Left colon (tissue), 2 donors: ENCODE results near the gene VSTM1. TPM values are rescaled to one million over a fixed set of nuclear protein-coding genes. Genes with fewer than 3 reads are reported as not detected.
"Not testable (repeated sequence)": the region's sequence is repeated elsewhere in the genome, so short reads cannot be mapped to it uniquely, and the experiment has no call there.

ENCODE experiments used
- ATAC-seq: fragments of 200-7000 bp; cut with Tn5 transposase; one replicate; pipeline ENCODE4 v1.9.1; 2020; ENCODE audit warnings: mild to moderate bottlenecking, moderate library complexity
- DNase-seq, 2 donors: peaks; one replicate each; pipeline ENCODE4 v3.0.0-alpha.2; 2020
- intact Hi-C, 2 donors: fragments of 100-400 bp; cut with DNase I in 1 of 2; cut with micrococcal nuclease in 1 of 2; formaldehyde crosslinking; loops; one replicate each; pipeline versions ENCODE4 v1.11.2 to v1.14.0; 2022; cut with DNase I, micrococcal nuclease
- long read RNA-seq: library from polyadenylated mRNA; unstranded; transcript quantifications from one replicate; pipeline ENCODE4 v2.0.0, GENCODE V29; 2021
- total RNA-seq, 2 donors: library from RNA; stranded (reverse); fragmentation: NEBNext Ultra II Directional; extraction: Animal tissue kit (Norgen Biotek cat#: 25700); gene quantifications; one replicate each; pipeline ENCODE4 v1.2.1, GENCODE V29; 2021
- donor health status: DM: no; HTN: no; CAD: no.
- donor health status: DM: yes; HTN: yes; CAD: no.

Gene VSTM1, protein sequence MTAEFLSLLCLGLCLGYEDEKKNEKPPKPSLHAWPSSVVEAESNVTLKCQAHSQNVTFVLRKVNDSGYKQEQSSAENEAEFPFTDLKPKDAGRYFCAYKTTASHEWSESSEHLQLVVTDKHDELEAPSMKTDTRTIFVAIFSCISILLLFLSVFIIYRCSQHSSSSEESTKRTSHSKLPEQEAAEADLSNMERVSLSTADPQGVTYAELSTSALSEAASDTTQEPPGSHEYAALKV
- total RNA-seq = not detected
- long read RNA-seq = 0 reads

DNA sequence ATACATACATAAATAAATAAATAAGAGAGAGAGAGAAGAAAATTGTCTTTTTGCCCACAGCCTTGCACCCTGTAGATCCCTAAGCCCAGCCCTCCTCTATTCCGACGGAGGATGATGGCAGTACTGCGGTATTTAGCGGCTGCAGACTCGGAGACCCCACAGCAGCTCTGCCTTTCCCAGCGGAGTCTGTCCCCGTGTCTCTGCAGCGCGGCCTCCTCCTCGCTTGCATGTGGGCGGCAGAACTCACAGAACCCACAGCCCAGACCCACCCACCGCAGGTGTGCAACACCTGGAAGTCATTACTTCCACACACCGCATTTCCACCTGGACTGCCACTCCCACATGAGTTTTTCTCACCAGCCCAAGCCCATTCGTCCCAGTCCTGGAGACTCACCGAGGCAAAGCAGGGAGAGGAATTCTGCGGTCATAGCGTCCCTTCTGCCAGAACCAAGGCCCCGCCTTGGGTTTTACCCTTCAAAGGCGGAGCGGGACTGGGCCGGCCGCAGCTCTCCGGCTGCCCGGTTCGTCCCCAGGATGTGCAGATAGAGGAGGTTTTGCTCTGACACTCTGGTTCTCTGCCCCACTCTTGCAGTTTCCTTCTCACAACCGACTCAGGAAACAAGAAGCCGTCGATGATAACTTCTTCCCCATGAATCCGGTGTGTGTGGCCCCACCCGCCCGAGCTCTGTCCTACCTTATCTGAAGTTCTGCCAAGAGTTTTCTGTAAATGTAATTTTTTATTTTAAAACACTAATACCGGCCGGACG is at the start of gene VSTM1:
TSS of gene VSTM1 (minus strand) at position 548 of the 767 bp plus-strand sequence. CDS start at position 428, 120 bp downstream.
- intact Hi-C loops = no loop called here
- ATAC-seq (no peak), DNase-seq (no peak)

DNA sequence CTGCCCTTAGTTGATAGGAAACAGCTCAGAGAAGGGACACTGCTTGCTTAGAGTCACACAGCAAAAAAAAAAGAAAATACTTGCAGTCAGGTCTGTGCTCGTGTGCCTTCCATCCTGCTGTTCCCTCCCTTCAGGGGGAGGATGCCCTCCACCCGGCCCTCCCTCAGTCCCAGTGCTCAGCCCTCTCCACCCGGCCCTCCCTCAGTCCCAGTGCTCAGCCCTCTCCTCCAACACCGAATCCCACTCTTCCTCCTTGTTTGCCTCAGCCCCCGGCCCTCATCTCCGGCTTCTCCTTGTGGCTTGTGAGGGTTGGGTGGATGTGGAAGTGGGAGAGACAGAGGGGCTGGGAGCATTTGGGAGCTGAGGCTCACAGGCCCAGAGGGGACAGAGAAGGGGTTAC is 46.0 kb upstream of the VSTM1 start:
- no peak for DNase-seq
- ATAC-seq = peak; percentile 19
- intact Hi-C loops = no loop called here

DNA sequence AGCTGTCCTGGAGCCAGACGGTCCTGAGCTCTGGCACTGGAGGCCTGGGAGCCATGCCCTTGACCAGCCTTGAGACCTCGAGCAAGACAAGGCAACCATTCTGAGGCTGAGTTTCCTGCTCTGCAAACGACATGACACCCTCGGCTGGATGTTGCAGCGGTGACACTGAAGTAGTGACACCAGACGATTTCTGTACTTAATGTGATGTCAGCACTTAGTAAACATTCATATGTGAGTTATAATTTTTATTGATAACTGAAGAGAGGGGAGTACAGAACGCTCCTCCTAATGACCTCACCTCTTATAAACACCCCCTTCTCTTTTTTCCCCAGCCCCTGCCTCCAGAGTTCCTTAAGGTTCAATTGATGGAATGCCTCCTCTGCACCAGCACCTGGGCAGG is 44.8 kb upstream of the VSTM1 start:
- no peak for DNase-seq
- ATAC-seq = no peak
- intact Hi-C loops = no loop called here

DNA sequence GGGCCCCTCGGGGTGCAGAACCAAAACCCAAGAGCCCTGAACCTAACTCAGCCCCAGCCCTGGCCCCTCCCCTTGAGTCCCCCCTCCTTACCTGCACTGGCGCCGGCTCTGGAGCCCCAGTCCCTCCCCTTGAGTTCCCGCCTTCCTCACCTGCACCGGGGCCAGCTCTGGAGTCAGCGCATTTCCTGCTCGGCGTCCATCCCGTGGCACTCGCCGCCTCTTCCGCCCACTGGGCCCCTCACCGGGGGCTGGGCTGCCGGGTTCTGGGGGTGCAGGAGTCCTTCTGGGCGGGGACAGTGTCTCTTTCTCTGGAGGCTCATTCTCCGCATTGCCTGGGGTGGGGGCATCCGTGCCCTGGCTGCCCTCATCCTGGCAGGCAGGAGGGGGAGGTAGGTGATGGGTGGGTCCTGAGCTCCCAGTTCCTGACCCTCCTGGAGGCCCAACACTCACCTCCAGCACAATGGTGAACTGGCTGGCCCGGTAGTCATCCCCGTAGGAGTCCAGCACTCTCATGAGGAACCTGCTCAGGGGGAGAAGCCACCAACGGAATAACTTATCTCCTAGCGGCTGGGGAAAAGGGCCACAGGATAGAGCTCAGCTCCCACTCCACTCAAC is 44.3 kb upstream of the VSTM1 start:
- DNase-seq (no peak), ATAC-seq (no peak)
- intact Hi-C loops = no loop called here

DNA sequence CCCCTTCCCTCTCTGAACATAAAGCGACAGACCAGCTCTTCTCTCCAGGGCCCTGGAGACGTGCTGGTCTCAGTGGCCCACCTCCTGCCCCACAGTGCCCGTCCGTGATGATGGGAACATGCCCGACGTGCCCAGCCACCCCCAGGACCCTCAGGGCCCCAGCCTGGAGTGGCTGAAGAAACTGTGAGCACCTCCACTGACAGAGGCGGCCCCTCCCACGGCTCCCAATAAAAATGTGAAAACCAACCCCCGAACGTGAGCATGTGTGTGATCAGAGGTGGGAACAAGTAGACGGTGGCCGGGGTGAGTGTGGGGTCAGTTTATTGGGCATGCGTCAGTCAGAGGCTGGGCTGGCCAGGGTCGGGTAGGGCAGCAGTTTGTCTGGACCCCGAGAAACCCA is 43.0 kb upstream of the VSTM1 start:
- intact Hi-C loops = no loop called here
- ATAC-seq = no peak
- DNase-seq = no peak

DNA sequence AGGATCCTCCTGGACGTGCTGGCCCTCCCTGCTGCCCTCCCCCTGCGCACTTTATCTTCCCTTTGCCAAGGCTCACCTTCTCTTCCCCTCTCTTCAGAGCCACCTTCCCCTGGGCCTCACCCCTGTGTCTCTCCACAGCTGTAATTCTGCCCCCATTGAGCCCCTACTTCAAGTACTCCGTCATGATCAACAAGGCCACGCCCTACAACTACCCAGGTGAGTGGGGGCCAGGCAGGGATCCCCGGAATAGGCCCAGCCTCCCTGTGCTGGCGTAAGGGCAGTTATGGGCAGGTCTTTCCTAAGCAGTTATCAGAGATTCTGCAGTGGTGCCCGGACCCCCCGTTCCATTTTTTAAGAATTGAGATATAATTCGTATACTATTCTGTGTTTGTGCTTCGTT is 42.1 kb upstream of the VSTM1 start:
- no peak for DNase-seq
- no peak for ATAC-seq
- intact Hi-C loops = no loop called here

DNA sequence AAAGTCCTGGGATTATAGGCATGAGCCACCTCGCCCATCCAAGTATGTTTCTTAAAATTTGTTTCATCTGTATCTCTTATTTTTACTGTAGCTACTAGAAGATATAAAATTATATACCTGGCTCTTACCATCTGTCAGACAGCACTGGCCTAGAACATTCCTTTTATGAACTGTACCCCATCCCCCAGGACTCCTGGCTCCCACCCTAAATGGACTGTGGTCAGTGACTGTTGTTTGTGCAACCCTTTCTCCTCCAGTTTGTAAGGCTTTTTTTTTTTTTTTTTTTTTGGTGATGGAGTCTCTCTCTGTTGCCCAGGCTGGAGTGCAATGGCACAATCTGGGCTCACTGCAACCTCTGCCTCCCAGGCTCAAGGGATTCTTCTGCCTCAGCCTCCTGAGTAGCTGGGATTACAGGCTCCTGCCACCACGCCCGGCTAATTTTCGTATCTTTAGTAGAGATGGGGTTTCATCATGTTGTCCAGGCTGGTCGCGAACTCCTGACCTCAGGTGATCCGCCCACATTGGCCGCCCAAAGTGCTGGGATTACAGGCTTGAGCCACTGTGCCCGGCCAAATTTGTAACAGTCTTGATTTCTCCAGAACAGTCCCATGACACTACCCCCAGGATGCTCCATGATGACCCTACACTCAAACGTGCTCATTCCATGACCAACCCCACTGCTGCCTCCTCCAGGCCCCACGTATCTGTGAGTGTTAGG is 41.5 kb upstream of the VSTM1 start:
- intact Hi-C loops = no loop called here
- DNase-seq = no peak

DNA sequence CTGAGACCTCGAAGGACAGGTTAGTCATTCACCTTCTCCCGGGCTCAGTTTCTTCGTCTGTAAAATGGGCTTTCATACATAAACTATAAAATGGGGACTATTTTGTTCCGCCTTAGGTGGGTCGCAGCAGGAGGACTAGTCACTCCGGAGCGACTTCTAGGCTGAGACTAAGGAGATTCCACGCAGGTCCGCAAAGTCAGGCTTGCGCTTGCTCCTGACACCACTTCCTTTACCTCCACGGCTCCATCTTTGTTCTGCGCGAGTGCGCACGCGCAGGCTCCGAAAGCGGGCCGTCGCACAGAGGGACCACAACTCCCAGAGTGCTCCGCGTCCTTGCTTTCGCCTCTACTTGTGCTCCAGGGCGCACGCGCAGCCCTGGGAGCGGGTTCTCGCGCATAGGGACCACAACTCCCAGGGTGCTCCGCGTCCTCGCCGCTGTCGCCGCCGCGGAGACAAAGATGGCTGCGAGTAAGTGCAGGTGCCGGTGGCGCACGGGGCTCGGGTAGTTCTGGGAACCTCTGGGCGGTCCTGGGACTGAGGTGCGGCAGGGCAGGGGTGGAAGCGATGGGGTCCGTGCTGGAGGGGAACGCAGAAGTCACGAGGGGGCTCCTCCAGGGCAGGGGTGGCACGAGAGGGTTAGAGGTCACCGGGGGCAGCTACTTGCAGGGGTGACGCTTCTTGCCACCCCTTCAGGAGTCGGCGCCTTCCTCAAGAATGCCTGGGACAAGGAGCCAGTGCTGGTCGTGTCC is 38.9 kb upstream of the VSTM1 start, which contains the start of gene NDUFA3:
TSS of gene NDUFA3 (plus strand) at position 435 of the 749 bp plus-strand sequence. CDS start at position 459, 24 bp downstream.
- ATAC-seq = peak; percentile 99
- peak; percentile 98 for DNase-seq
- intact Hi-C loops = no loop called here

More for the DNA sequence above, 41.5 kb upstream of the VSTM1 start:
- no peak for ATAC-seq

DNA sequence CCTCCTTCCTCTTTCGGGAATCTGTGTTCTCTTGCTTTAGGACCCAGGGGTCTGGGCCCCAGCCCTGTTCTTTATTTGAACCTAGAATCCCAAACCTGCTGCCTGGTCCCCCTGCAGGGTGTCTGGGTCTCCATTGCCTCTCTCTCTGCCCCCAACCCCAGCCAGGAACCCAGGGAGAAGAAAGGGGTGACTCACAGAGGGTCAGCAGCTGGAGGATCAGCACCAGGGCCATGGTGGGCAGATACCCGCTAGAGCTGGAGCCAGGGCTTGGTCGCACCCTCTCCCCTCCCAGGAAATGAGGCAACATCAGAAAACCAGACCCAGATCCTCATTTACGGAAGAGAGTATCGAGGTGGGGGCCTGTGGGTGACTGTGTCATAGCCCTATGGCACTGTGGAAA is 36.9 kb upstream of the VSTM1 start, which contains the start of gene OSCAR:
TSS of gene OSCAR (minus strand) at position 243 of the 400 bp plus-strand sequence. CDS start at position 232, 11 bp downstream.
- intact Hi-C loops = no loop called here
- no peak for ATAC-seq
- DNase-seq = no peak

DNA sequence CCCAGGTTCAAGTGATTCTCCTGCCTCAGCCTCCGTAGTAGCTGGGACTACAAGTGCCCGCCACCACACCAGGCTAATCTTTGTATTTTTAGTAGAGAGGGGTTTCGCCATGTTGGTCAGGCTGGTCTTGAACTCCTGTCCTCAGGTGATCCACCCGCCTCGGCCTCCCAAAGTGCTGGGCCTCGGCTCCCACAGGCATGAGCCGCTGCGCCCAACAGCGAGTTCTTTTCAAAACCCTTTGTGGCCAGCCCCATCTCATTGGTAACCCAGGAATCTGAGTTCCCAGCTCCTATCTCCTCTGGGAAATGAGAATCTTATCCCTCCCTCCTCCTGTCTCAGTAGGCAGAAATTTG is 36.2 kb upstream of the VSTM1 start:
- ATAC-seq, DNase-seq, intact Hi-C loops: not testable (repeated sequence)

DNA sequence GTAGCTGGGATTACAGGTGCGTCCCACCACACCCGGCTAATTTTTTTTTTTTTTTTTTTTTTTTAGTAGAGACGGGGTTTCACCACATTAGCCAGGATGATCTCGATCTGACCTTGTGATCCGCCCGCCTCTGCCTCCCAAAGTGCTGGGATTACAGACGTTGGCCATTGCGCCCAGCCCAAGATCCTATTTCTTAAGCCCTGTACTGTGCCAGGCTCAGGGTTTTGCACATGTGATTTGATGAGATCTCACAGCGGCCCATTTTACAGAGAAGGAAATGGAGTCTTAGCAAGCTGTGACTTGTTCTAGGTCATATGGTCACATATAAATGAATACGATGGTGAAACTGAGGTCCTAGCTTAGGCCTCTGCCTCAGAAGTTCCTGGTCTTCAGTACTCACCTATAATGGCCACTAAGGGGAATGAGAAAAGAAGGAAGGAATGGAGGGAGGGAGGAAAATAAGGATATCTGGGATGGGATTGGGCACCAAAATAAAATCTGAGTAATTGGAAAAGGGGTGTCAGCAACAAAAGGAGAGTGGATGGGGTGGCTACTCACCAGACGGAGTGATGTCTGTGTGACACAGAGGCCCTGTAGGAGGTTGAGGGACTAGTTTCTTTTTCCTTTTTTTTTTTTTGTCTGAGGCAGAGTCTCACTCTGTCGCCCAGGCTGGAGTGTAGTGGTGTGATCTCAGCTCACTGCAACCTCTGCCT is 35.6 kb upstream of the VSTM1 start:
- DNase-seq = no peak
- no peak for ATAC-seq
- intact Hi-C loops = no loop called here

DNA sequence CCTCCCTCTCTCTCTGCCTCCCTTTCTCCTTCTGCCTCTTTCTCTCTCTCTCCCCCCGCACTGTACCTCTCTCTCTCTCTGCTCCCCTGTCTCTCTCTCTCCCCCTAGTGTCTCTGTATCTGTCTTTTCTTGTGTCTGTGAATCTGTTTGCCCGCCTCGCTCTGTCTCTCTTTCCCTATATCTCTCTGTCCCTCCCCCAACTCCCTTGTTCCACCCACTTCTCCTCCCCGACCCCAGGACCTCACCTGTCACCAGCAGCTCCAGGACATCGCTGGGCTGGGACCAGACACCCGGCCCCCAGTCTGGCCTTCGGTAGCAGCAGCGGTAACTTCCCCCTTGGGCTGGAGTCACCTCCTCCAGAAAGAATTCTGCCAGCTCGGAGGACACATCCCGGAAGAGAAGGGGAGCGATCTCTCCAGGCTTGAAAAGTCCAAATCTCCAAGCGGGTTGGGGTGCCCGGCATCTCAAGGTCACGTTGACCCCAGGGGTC is 33.0 kb upstream of the VSTM1 start:
- peak; percentile 60 for ATAC-seq
- no peak for DNase-seq
- intact Hi-C loops = no loop called here

DNA sequence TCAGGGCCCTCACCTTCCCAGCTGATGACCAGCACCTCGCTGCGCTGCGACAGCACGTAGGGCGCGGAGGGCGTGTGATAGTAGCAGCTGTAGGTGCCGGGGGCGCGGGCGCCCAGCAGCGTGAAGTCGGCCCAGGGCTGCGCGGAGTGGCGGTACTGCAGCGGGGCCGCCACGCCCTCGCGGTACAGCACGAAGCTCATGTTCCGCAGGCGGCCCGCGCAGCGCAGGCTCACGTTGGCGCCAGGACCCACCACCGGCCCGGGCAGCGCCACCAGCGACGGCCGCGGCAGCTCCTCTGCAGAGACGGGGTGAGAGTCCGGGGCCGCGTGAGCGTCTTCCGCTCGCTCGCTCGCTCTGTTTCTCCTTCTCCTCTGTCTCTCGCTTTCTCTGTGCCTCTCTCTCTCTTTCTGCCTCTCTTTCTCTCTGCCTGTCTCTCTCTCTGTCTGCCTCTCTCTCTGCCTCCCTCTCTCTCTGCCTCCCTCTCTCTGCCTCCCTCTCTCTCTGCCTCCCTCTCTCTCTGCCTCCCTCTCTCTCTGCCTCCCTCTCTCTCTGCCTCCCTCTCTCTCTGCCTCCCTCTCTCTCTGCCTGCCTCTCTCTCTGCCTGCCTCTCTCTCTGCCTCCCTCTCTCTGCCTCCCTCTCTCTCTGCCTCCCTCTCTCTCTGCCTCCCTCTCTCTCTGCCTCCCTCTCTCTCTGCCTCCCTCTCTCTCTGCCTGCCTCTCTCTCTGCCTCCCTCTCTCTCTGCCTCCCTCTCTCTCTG is 32.3 kb upstream of the VSTM1 start:
- intact Hi-C loops = not testable (repeated sequence)
- DNase-seq (peak in 1 of 2 donors; percentile 63), ATAC-seq (peak; percentile 84)

DNA sequence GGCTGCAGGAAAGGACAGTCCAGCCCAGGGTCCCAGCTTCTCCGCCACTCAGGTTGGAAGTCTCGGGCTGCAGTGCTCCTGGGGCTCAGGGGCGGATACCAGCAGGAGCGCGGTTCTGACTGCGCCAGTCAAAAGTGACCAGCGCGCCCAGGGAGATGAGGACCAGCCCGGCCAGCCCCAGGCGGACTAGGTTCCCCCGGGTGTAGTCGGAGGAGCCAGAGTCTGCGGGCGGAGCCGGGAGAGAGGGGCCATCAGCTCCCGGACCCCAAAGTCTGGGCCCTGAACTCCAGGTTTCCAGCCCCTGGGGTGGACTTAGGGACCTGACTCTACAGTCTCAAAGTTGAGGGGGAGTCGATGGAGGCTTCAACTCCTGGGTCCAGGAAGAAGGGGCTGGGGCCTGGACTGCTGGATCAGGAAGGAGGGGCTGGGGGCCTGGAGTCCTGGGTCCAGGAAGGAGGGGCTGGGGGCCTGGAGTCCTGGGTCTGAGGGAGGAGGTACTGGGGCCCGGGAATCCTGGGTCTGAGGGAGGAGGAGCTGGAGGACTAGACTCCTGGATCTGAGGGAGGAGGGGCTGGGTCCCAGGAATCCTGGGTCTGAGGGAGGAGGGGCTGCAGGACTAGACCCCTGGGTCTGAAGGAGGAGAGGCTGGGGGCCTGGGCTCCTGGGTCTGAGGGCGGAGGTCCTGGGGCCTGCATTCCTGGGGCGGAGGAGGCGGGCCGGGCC is 31.6 kb upstream of the VSTM1 start:
- no peak for DNase-seq
- no peak for ATAC-seq
- intact Hi-C loops = no loop called here

DNA sequence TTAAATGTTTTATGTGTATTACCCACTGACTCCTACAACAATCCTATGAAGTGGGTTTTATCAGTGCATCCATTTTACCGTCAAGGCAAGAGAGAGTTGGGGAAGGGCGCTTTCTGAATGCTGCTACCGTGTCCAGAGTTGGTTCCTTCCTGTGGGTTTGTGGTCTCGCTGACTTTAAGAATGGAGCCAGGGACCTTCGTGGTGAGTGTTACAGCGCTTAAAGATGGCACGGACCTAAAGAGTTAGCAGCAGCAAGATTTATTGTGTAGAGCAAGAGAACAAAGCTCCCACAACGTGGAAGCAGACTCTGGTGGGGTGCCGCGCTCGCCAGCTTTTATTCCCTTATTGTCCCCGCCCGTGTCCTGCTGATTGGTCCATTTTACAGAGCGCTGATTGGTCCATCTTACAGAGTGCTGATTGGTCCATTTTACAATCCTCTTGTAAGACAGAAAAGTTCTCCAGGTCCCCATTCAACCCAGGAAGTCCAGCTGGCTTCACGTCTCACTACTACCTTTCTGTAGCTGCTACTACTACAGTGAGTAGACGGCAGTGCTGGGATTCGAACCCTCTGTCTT is 30.8 kb upstream of the VSTM1 start:
- intact Hi-C loops = no loop called here
- no peak for ATAC-seq
- no peak for DNase-seq

DNA sequence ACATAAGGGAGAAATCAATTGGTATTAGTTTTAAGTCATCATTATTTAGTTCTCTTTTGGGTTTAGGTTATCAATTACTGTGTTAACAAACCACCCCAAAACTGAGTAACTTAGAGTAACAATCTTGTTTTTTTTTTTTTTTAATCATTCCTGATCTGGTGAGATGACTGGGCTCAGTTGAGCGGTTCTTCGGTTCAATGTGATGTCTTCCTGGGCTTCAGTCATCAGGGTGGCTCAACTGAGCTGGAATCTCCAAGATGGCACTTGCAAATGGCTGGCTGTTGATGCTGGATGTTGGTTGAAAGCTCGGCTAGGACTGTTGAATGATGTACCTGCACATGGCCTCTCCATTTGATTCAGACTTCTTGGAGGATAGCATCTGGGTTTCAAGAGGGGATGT is 20.7 kb upstream of the VSTM1 start:
- intact Hi-C loops = no loop called here
- ATAC-seq (no peak), DNase-seq (no peak)
